KMS-11 (cell line): Measurements from ENCODE around the gene SPACA4.

Experiments
- H2AFZ ChIP-seq: fragments of 200-600 bp; sonication (generic); 2 replicates; pipeline ENCODE4 v1.6.1; 2016; ENCODE audit warnings: antibody characterized with exemption, mixed run types, low read depth
- H3K27ac ChIP-seq: fragments of 200-600 bp; sonication (generic); 2 replicates; pipeline ENCODE4 v1.6.1; 2016; ENCODE audit warnings: mild to moderate bottlenecking, mixed run types
- H3K27me3 ChIP-seq: fragments of 200-600 bp; sonication (generic); 2 replicates; pipeline ENCODE4 v1.6.1; 2017; ENCODE audit warnings: mild to moderate bottlenecking, low read depth, mixed run types, moderate library complexity; ENCODE audit not compliant: insufficient read depth
- H3K36me3 ChIP-seq: fragments of 200-600 bp; sonication (generic); 2 replicates; pipeline ENCODE4 v1.6.1; 2017; ENCODE audit warnings: mild to moderate bottlenecking, mixed run types; ENCODE audit not compliant: insufficient read depth
- H3K4me1 ChIP-seq: fragments of 200-600 bp; sonication (generic); 2 replicates; pipeline ENCODE4 v1.6.1; 2016; ENCODE audit warnings: mild to moderate bottlenecking, low read depth, mixed run types; ENCODE audit not compliant: poor library complexity, severe bottlenecking
- H3K4me2 ChIP-seq: fragments of 200-600 bp; sonication (generic); 2 replicates; pipeline ENCODE4 v1.7.0; 2016; ENCODE audit warnings: mild to moderate bottlenecking, mixed run types
- H3K4me3 ChIP-seq: fragments of 200-600 bp; sonication (generic); IDR thresholded peaks from 2 replicates; pipeline ENCODE4 v1.6.1; 2017; ENCODE audit warnings: low read depth, low read length, mixed read lengths; ENCODE audit not compliant: insufficient read depth
- H3K79me2 ChIP-seq: fragments of 200-600 bp; sonication (generic); 2 replicates; pipeline ENCODE4 v1.6.1; 2016; ENCODE audit warnings: low read depth, mixed run types; ENCODE audit not compliant: insufficient read depth
- H3K9ac ChIP-seq: fragments of 200-600 bp; sonication (generic); 2 replicates; pipeline ENCODE4 v1.6.1; 2016; ENCODE audit warnings: mild to moderate bottlenecking, mixed run types
- H4K20me1 ChIP-seq: fragments of 200-600 bp; sonication (generic); 2 replicates; pipeline ENCODE4 v1.6.1; 2016; ENCODE audit warnings: mild to moderate bottlenecking, mixed run types; ENCODE audit not compliant: insufficient read depth
- TF ChIP-seq, protein P1 (sequence below): fragments of 200-600 bp; sonication (generic); conservative IDR thresholded peaks from 2 replicates; pipeline ENCODE4 v1.6.1; 2017; ENCODE audit warnings: low read depth, mild to moderate bottlenecking, antibody characterized with exemption, low read length, moderate library complexity, mixed read lengths

Gene SPACA4

GRCh38 chr19:48615231-48616040, 8.9 kb downstream of the SPACA4 start:
- H3K36me3 ChIP-seq = peaks cover 10% of the 10 kb centered on the region; the same call in 1 of the 2 replicates
- H3K4me2 ChIP-seq = no peak overlapping the region
- TF ChIP-seq, protein P1, sequence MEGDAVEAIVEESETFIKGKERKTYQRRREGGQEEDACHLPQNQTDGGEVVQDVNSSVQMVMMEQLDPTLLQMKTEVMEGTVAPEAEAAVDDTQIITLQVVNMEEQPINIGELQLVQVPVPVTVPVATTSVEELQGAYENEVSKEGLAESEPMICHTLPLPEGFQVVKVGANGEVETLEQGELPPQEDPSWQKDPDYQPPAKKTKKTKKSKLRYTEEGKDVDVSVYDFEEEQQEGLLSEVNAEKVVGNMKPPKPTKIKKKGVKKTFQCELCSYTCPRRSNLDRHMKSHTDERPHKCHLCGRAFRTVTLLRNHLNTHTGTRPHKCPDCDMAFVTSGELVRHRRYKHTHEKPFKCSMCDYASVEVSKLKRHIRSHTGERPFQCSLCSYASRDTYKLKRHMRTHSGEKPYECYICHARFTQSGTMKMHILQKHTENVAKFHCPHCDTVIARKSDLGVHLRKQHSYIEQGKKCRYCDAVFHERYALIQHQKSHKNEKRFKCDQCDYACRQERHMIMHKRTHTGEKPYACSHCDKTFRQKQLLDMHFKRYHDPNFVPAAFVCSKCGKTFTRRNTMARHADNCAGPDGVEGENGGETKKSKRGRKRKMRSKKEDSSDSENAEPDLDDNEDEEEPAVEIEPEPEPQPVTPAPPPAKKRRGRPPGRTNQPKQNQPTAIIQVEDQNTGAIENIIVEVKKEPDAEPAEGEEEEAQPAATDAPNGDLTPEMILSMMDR = no peak
- H3K4me1 ChIP-seq = peaks cover 17% of the 10 kb centered on the region
- peaks cover 35% of the 10 kb centered on the region for H3K79me2 ChIP-seq
- peaks cover 26% of the 10 kb centered on the region for H4K20me1 ChIP-seq
- no peak overlapping the region for H3K4me3 ChIP-seq
- no peak overlapping the region for H3K27ac ChIP-seq
- no peak overlapping the region for H2AFZ ChIP-seq
- no peak overlapping the region for H3K9ac ChIP-seq
- no peaks in the 10 kb centered on the region for H3K27me3 ChIP-seq

GRCh38 chr19:48616041-48616436, 9.5 kb downstream of the SPACA4 start:
- no peak overlapping the region for H3K4me2 ChIP-seq
- no peaks in the 10 kb centered on the region for H3K27me3 ChIP-seq
- peaks cover 10% of the 10 kb centered on the region; the same call in 1 of the 2 replicates for H3K36me3 ChIP-seq
- peaks cover 18% of the 10 kb centered on the region for H3K4me1 ChIP-seq
- H3K9ac ChIP-seq = no peak overlapping the region
- H3K27ac ChIP-seq = no peak overlapping the region
- peaks cover 35% of the 10 kb centered on the region for H3K79me2 ChIP-seq
- no peak overlapping the region for H3K4me3 ChIP-seq
- H4K20me1 ChIP-seq = peaks cover 26% of the 10 kb centered on the region
- TF ChIP-seq, protein P1 = no peak
- H2AFZ ChIP-seq = no peak overlapping the region

DNA sequence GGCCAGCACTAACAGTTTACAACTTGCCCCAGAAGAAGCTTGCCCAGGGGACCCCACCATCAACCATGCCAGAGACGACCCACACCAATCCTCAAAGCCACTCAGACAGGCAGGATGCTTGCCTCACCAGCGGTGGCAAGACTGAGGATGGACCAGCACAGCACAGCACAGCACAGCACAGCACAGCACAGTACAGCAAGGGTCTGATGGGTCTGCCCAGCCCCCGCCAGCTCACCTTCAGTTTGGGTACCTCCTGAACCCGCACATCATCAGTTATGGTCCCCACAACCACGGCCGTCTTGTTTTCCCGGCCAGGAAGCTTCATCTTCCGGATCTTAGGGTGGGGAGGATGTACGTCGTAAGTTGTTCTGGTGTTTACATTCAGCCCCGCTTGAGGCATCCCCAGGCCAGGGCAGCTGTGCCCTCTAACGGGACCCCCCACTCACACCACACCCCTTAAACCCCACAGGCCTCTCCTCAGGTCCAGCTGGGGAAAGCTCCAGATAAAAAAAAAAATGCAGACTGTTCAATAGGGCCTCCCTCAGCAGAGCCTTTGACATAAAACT, 10.0 kb downstream of the SPACA4 start:
- H3K4me3 ChIP-seq = no peak overlapping the region
- TF ChIP-seq, protein P1 = no peak
- no peak overlapping the region for H3K9ac ChIP-seq

GRCh38 chr19:48617146-48617937, 10.8 kb downstream of the SPACA4 start:
- peak overlapping the region; percentile 66; the same call in 1 of the 2 replicates for H3K27ac ChIP-seq
- H3K79me2 ChIP-seq = peaks cover 35% of the 10 kb centered on the region
- peak overlapping the region; percentile 63 for H3K4me2 ChIP-seq
- H3K36me3 ChIP-seq = peaks cover 10% of the 10 kb centered on the region; the same call in 1 of the 2 replicates
- no peak overlapping the region for H2AFZ ChIP-seq
- peaks cover 18% of the 10 kb centered on the region for H3K4me1 ChIP-seq
- TF ChIP-seq, protein P1 = no peak; the same call in 1 of the 2 replicates
- peak overlapping the region; percentile 94; the same call in 1 of the 2 replicates for H3K9ac ChIP-seq
- H3K4me3 ChIP-seq = peak overlapping the region; percentile 9
- peaks cover 26% of the 10 kb centered on the region for H4K20me1 ChIP-seq
- no peaks in the 10 kb centered on the region for H3K27me3 ChIP-seq

More for the DNA sequence above, 10.0 kb downstream of the SPACA4 start:
- no peaks in the 10 kb centered on the region for H3K27me3 ChIP-seq
- peaks cover 10% of the 10 kb centered on the region; the same call in 1 of the 2 replicates for H3K36me3 ChIP-seq
- H4K20me1 ChIP-seq = peaks cover 26% of the 10 kb centered on the region
- H3K4me2 ChIP-seq = no peak overlapping the region
- peaks cover 35% of the 10 kb centered on the region for H3K79me2 ChIP-seq
- H3K4me1 ChIP-seq = peaks cover 18% of the 10 kb centered on the region
- H2AFZ ChIP-seq = no peak overlapping the region
- no peak overlapping the region for H3K27ac ChIP-seq
